Measurements from ENCODE around the gene PCDHGC4.

The PCDHGC4 gene

DNA sequence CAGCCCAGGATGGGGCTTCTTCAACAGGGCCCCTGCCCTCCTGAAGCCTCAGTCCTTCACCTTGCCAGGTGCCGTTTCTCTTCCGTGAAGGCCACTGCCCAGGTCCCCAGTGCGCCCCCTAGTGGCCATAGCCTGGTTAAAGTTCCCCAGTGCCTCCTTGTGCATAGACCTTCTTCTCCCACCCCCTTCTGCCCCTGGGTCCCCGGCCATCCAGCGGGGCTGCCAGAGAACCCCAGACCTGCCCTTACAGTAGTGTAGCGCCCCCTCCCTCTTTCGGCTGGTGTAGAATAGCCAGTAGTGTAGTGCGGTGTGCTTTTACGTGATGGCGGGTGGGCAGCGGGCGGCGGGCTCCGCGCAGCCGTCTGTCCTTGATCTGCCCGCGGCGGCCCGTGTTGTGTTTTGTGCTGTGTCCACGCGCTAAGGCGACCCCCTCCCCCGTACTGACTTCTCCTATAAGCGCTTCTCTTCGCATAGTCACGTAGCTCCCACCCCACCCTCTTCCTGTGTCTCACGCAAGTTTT is 27.6 kb downstream of the PCDHGC4 start:
- in situ Hi-C loops (cut with MboI; ENCODE audit: low sequenced_read_pairs) = no loop called here

GRCh38 chr5:141512911-141513626 is 28.2 kb downstream of the PCDHGC4 start:
- in situ Hi-C loops (cut with MboI; ENCODE audit: low sequenced_read_pairs) = no loop called here

DNA sequence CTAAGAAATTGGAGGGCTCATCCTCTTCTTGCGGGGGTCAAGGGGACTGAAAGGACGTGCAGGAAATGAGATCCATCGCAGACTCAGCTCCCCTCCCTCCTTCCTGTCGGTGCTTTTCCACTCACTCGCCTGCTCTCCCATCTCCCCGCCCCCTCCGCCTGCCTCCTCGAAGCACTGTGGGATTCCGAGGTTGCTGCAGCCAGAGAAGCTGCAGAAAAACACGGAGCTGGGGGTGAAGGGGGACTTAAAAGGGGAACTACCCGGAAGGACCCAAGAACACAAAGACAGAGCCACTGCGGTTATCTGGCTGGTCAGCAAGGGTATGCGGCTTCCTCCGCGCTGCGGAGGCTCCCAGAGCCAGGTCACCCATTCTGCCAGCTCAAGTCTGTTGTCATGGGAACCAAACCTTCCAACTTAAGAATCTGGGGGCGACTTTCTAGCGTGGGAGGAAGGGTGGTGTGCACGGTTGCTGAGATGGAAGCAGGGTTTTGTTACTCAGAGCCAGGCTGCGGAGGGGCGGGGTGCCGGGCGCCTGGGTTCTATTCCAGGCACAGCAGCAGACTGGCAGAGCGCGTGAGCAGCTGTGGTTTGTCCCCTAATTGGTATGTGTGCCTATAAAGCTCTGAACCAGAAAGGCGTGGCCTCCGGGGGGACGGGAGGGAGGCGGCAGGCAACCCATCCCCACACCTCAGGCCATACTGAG is 28.9 kb downstream of the PCDHGC4 start:
- in situ Hi-C loops (cut with MboI; ENCODE audit: low sequenced_read_pairs) = no loop called here

DNA sequence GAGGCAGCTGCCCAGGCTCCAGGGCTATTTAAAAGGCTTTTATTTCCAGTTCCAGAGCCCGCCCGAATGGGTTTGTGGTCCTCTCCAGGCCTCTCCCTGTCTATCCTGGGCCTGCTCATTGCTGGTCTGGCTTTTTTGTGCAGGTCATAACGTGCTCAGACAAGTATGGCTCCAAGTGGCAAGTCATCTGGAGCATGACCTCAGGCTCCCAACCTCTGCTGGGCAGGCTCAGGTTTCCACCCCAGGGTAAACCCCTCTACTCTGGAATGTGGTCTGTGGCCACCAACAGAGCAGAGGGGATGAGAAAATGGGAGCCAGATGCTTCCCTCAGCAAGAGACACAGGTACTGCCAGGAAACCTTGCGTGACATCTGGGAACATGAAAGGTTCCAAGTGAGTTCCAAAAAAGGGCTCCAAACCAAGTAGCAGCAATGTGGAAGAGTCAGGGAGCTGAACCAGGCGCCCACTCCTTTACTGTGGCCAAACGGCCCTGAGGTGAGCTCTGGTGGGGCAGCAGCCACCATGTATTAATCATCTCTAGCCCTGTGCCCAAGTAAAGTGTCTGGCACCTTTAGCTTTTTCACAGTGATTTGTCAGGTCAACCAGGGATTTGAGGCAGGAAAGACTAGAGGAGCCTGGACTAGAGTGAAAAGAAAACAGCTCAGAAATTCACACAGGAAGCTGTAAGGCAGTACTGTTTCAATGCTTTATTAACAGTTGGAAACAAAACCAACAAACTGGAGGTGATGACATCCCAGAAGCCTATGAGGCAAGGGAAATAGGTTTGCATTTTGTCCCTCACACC is 29.7 kb downstream of the PCDHGC4 start:
- in situ Hi-C loops (cut with MboI; ENCODE audit: low sequenced_read_pairs) = no loop called here

DNA sequence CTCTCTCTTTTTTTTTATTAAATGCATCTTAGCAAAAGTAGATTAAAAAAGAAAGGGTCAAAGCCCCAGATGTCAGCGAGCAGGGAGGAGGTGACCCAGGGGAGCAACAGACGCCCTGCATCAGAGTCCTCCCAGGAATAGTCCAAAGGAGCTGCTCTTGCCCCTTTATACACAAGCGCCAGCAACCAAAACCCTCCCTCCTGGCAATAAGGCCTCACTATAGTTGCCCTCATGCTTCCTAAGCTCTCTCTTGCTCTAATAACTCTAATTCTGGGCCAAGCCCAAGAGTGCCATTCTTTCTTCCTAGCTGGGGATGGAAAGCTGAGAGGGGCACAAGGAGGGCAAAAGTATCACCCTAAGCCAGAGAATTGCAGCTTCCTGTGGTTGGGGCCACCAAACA is 30.3 kb downstream of the PCDHGC4 start:
- in situ Hi-C loops (cut with MboI; ENCODE audit: low sequenced_read_pairs) = no loop called here

DNA sequence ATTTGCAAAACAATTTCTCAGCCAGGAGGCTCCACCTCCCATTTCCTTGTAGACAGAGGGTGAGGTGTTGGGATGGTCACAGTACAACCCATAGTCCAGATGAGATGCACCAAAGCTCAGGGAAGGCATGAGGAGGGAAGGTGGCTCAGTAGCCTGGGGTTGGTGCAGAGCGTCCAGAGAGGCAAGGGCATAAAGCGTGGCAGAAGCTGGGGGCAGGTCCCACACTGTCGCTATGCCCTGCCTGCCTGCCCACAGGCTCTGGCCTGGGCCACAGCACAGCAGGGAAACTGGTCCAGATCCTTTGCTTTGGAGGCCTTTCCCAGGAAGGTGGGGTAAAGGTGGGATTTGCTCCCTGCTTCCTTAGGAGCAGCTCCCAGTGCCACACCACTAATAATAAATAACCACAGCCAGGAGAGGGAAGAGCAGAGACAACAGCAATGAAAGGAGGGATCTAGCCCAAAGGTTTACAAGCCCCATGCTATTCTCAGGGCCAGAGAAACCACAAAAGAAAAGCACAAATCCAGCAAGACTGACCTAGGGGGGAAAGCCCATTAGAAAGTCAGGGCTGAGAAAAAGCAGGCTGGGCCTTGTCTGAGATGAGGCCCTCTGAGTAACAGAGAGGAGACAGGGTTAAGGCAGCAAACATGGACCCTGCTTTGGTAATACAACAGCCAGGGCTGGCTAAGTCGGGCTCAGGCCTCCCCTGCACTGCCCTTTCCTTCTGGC is 31.3 kb downstream of the PCDHGC4 start:
- in situ Hi-C loops (cut with MboI; ENCODE audit: low sequenced_read_pairs) = no loop called here

- in situ Hi-C loops (cut with MboI; ENCODE audit: low sequenced_read_pairs) = no loop called here
These were observed 31.8 kb downstream of the PCDHGC4 start for GRCh38 chr5:141516672-141517025.

GRCh38 chr5:141517312-141517711 is 32.5 kb downstream of the PCDHGC4 start:
- in situ Hi-C loops (cut with MboI; ENCODE audit: low sequenced_read_pairs) = no loop called here

DNA sequence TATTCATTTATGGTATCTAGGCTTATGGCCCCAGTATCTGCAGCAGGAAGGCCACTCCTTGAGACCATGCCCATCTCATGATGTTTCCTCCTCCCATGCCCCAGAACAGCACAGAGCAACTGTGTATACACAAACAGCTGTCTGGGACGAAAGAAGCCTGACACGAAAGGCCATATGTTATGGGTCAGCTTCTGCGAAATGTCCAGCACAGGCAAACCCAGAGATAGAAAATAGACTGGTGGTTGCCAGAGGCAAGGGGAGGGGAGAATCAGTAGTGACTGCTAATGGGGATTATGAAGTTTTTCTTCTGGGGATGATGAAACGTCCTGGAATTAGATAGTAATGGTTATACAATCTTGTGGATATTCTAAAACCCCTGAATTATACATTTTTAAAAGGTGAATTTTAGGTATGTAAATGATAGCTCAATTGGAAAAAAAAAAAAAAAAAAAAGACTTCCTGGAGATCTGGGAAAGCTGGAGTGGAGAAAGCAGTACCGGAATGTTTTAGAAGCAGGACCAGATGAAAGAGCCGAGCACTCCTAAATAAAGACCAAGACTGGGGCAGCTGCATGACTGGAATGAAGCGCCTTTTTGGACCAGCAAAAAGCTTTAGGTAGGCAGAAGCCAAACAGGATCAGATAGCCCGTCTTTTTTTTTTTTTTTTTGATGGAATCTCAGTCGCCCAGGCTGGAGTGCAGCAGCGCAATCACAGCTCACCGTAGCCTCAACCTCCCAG is 33.2 kb downstream of the PCDHGC4 start:
- in situ Hi-C loops (cut with MboI; ENCODE audit: low sequenced_read_pairs) = no loop called here

- in situ Hi-C loops (cut with MboI; ENCODE audit: low sequenced_read_pairs) = no loop called here
These were observed 33.8 kb downstream of the PCDHGC4 start for GRCh38 chr5:141518618-141519015.

DNA sequence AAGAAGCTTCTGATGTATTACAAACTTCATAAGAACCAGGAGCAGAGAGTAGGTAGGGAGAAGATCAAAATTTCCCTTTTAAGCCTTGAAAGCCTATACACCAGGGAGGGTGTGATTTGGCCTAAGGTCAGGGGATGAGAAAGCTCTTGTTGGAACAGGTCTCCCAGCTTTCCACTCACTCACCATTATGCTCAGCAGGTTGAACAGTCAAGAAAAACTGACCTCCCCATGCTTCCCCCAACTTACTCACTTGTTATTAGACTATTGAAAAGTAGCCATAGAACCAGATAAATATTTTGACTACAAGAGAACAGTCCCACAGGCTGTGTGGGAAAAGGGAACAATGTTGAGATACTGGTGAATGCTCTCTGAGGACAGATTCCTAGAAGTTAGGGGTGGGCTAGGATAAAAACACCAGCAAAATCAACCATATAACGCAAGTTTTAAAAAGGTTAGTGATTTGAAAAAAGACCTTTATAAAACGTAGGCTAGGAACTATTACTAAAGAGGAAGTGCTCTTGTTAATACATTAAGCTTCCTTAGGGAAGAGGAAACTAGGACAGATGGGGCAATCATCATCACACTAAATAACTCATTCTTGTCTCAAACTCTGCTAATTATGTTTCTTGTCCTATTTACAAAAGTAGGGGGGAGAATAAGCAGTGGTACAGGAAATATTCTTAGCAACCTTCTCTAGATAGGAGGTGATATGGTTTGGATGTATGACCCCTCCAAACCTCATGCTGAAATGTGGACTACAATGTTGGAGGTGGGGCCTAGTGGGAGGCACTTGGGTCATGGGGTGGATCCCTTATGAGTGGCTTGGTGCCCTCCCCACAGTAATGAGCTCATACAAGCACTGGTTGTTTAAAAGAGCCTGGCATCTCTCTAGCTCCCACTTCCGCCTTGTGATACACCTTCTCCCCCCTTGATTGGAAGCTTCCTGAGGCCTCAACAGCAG is 35.1 kb downstream of the PCDHGC4 start:
- in situ Hi-C loops (cut with MboI; ENCODE audit: low sequenced_read_pairs) = no loop called here

- in situ Hi-C loops (cut with MboI; ENCODE audit: low sequenced_read_pairs) = no loop called here
These were observed 36.5 kb downstream of the PCDHGC4 start for GRCh38 chr5:141521244-141521781.

GRCh38 chr5:141522301-141522700 is 37.5 kb downstream of the PCDHGC4 start:
- in situ Hi-C loops (cut with MboI; ENCODE audit: low sequenced_read_pairs) = no loop called here

GRCh38 chr5:141523991-141524390 is 39.2 kb downstream of the PCDHGC4 start:
- in situ Hi-C loops (cut with MboI; ENCODE audit: low sequenced_read_pairs) = no loop called here

DNA sequence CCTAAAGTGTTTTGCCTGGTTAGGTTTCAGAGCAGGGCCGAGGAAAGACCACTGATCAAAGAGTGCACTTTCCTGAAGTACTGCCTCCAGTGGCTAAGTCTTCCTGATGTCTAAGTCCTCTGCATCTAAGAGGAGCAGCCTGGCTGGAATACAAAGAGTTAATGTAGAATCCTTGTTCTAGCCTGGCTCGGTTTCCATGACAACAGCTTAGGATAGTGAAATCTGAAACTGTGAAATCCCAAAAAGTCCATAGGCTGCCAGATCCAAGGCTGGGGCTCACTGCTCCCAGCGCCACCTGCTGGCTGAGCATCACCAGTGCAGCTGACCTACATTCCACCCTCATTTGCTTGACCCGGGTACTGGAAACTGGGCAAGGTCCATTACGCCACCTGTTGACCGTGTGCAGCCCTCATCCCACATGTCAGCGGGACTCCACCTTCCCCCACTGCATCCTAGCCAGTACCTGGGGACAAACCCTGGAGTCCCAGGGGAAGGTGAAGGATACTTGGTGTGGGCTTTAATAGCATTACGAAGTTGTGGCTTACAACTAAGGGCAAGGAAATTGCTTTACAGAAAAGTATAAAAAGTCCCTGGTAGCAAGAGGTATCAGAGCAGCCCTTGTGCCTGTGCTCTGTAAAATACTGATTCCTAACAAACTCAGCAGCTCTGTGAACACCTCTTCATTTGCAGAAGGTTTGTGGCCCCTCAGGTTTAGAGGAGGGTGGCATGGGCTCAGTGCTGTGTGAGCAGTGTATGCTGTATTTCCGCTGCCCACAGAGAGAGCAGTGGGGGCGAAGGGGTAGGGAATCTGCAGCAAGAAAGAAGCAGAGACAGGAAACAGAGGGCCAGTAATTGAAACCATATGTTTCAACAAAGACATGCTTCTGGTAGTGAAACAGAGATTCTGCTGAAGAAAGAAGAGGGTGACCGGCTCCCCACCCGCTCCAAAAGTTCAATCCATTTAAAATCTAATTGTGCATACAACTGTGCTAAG is 40.1 kb downstream of the PCDHGC4 start:
- in situ Hi-C loops (cut with MboI; ENCODE audit: low sequenced_read_pairs) = no loop called here

DNA sequence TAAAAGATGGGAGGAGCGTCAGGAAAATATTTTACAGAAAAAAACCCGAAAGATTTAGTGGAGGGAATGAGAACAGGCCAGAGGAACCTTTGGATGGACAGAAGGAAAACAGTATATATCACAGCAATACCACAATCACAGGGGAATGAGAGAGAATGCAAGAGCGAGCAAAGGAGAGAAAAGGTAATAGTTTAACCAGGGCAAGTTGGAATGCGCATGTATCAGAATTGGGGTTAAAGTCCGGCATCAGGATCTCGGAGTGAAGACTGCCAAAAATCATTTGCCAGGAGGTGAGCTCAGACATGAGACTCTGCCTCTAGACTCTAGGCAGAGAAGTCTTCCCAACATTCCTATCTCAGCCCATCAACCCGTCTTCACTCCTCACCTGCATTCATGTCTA is 40.8 kb downstream of the PCDHGC4 start:
- in situ Hi-C loops (cut with MboI; ENCODE audit: low sequenced_read_pairs) = no loop called here

GRCh38 chr5:141527426-141527825 is 42.6 kb downstream of the PCDHGC4 start:
- in situ Hi-C loops (cut with MboI; ENCODE audit: low sequenced_read_pairs) = no loop called here
